GM12878 (cell line): Measurements from ENCODE around the gene BCAN.

Source experiments
- CTCF ChIP-seq, 3 experiments: IDR thresholded peaks in 2 of 3; conservative IDR thresholded peaks in 1 of 3; 2 replicates each; pipeline ENCODE4 v1.5.1; 2011; ENCODE audit warnings: low read depth in 3 of 3, low read length in 3 of 3, mild to moderate bottlenecking in 3 of 3, control low read depth in 2 of 3, moderate library complexity in 2 of 3, inconsistent platforms in 1 of 3, mixed read lengths in 1 of 3; ENCODE audit not compliant: control insufficient read depth in 2 of 3, insufficient read depth in 1 of 3; ENCODE audit errors: extremely low read depth in 1 of 3
- EP300 ChIP-seq, 2 experiments: fragments of 150-350 bp in 1 of 2; IDR thresholded peaks; 2 replicates each; pipeline ENCODE4 v1.6.1; 2011 to 2012; ENCODE audit warnings: low read depth in 2 of 2, low read length in 2 of 2, borderline replicate concordance in 1 of 2, improper control_type of control experiment in 1 of 2, inconsistent platforms in 1 of 2; ENCODE audit not compliant: control insufficient read depth in 1 of 2
- ESRRA ChIP-seq: IDR thresholded peaks from 2 replicates; pipeline ENCODE4 v1.6.1; 2012; ENCODE audit warnings: mild to moderate bottlenecking, low read length, improper control_type of control experiment
- EZH2 ChIP-seq: IDR thresholded peaks from 2 replicates; pipeline ENCODE4 v1.6.1; 2012; ENCODE audit warnings: low read depth, mild to moderate bottlenecking, control low read depth, inconsistent platforms, low read length, borderline replicate concordance; ENCODE audit not compliant: control insufficient read depth
- KDM1A ChIP-seq: fragments of 200-600 bp; sonication (generic); IDR thresholded peaks from 2 replicates; pipeline ENCODE4 v1.6.1; 2016; ENCODE audit warnings: borderline replicate concordance

GRCh38 chr1:156656806-156657740, 15.2 kb downstream of the BCAN start:
- TF ChIP-seq EP300 (IDR thresholded peaks at IDR 0.05; ENCODE audit: borderline replicate concordance in 1 of 2, control insufficient read depth in 1 of 2, low read depth in 2 of 2, low read length in 2 of 2): no peak
- TF ChIP-seq KDM1A: no peak
- no peak for TF ChIP-seq EZH2
- TF ChIP-seq CTCF (IDR thresholded peaks at IDR 0.05 in 2 of 3, conservative IDR thresholded peaks at IDR 0.05 in 1 of 3; ENCODE audit: control insufficient read depth in 2 of 3, extremely low read depth in 1 of 3, insufficient read depth in 1 of 3, low read depth in 3 of 3, low read length in 3 of 3): peak; percentile 97 to 99 (median 97); a peak in 5 of 6 replicates
- no peak for TF ChIP-seq ESRRA
